Testis (tissue), 2 donors: ENCODE results near the gene PDLIM7.

Experiments used
- CTCF ChIP-seq, 3 experiments: fragments of 450-650 bp in 2 of 3; fragments of 200-600 bp in 1 of 3; sonication (generic) in 1 of 3; IDR thresholded peaks; one replicate each; pipeline ENCODE4 v1.5.1; 2016 to 2019; ENCODE audit warnings: antibody characterized with exemption in 3 of 3, mild to moderate bottlenecking in 2 of 3, moderate library complexity in 1 of 3
- POLR2A ChIP-seq: fragments of 450-650 bp; IDR thresholded peaks from one replicate; pipeline ENCODE4 v1.6.1; 2017; ENCODE audit warnings: antibody characterized with exemption, mild to moderate bottlenecking, moderate library complexity

GRCh38 chr5:177443144-177443983, 54.0 kb downstream of the PDLIM7 start:
- TF ChIP-seq CTCF (IDR thresholded peaks at IDR 0.05) = no peak
- TF ChIP-seq POLR2A = no peak
